MM.1S (cell line): ENCODE results near the gene P2RY10.

Source experiments
- CTCF ChIP-seq: fragments of 300-600 bp; sonication (generic); IDR thresholded peaks from 2 replicates; pipeline ENCODE4 v1.5.1; 2016; ENCODE audit warnings: antibody characterized with exemption, low read length, mixed read lengths
- EZH2 ChIP-seq: fragments of 300-600 bp; sonication (generic); optimal IDR thresholded peaks from 2 replicates; pipeline ENCODE3; 2017; ENCODE audit warnings: low read depth, mild to moderate bottlenecking, antibody characterized with exemption, low read length, mixed read lengths

GRCh38 chrX:78946178-78946931 is 1.2 kb downstream of the P2RY10 start:
- TF ChIP-seq CTCF, result no peak
- no peak for TF ChIP-seq EZH2
